GM18505 (cell line): Measurements from ENCODE around the gene S100A10.
A peak's percentile ranks its signal among the peaks of the same experiment; 100 is the strongest.

ENCODE experiments used
- ATAC-seq: cut with Tn5 transposase; IDR thresholded peaks from one replicate; pipeline ENCODE4 v1.9.1; 2021; ENCODE audit not compliant: unreplicated experiment
- POLR2A ChIP-seq: IDR thresholded peaks from 4 replicates; pipeline ENCODE4 v1.6.1; 2011; ENCODE audit warnings: borderline replicate concordance; ENCODE audit not compliant: insufficient read depth, insufficient read length; ENCODE audit errors: extremely low read depth

Gene S100A10, protein sequence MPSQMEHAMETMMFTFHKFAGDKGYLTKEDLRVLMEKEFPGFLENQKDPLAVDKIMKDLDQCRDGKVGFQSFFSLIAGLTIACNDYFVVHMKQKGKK

DNA sequence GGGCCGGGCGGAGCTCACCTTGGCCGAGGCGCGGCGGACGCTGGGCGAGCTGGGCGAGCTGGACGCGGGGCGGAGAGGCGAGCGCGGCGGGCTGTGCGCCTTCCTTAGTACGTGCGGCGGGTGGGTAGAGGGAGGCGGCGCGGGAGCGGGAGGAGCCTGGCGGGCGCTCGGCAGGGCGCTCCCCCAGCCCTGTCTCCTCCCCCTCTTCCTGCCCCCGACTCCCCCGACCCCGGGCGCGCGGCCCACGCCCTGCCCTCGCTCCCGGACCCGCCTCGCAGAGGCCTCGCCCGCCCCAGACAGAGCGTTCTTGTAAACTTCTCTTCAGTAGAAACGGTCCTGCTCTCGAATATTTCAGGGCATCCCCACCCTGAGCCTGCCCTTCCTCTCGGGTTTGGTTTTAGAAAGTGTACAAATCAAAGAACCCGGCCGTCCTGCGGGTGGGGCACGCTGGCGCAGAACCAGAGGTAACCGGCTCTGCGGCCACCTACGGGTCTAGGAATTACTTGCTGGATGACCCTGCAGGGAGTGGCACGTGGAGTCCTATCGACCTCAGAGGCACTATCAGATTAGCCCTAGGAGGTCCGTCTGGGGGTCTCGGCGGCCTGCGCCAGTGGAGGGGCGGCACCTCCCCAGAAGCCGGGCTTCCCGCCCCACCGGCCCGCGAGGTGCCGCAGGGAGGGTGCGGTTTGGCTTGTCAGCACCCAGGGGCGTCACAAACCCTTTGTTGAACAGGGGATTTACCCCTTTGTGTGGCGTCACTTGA, at the start of gene S100A10:
Gene S100A10, minus strand, starts transcription at position 126 of the 763 bp plus-strand sequence. CDS start 7,629 bp downstream, outside the sequence.
- no peak for TF ChIP-seq POLR2A
- ATAC-seq: no peak

DNA sequence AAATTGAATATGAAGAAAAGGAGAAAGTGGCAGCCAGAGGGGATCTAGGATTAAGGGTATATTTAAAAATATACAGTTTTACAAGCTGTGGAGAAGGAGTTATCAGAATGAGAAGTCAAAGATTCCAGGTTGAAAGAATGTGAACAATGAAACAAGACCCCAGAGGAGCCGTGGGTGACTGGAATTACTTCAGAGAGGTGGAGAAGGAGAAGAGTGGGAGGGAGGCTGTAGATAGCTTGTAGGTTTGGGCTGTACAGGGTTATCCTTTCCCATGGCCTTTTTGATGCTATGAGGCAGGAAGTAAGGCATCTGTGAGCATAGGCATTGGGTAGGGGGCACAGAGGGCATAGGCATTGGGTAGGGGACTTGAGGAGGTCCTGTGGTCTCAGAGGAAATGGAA, 48.4 kb upstream of the S100A10 start:
- ATAC-seq: no peak
- TF ChIP-seq POLR2A: no peak

DNA sequence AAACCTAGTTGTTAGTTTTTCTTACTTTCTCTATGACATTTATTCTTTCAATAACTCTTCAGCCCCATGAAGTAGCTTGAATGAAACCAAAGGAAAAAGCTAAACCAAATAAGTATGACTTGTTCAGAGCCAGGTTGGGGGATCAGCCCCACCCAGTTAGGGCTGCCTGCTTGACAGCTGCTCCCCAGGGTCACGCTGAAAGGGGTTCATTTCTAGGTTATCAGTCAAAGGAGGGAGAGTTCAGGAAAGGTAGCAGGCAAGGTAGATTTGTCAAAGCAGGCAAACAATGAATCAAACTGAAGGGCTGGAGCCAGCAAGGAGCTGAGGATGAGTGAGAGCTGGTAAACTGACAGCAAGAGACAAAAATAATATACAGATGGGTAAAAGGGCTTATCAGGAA, 46.2 kb upstream of the S100A10 start:
- no peak for TF ChIP-seq POLR2A
- ATAC-seq: no peak

DNA sequence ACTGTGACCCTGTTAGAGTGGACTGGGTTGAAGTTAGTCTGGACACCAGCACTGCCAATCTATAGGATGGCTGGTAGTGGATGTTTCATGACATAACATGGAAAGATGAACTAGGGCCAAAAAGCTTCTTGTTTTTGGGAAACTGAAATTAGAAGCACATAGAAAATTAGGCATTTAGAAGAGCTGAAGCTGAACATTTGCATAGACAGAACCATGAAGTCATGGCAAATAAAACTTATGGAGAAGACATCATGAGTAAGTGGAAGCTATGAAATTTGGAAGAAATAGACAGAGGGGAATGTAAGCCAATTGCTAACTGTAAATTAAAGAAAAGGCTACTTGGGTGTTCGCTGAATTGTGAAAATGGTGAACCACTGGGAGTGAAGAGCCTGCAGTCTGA, 45.8 kb upstream of the S100A10 start:
- no peak for ATAC-seq

DNA sequence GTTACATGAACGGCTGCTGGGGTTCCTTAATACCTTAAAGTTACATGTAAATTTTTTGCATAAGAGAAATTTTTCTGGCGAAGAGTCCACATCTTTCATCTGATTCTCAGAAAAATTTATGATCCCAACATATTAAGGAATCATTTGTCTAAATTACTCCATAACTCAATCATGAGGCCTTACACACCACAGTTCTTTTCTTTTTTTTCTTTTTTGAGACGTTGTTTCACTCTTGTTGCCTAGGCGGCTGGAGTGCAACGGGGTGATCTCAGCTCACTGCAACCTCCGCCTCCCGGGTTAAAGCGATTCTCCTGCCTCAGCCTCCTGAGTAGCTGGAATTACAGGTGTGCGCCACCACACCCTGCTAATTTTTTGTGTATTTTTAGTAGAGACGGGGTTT, 45.2 kb upstream of the S100A10 start:
- TF ChIP-seq POLR2A: no peak

More for the DNA sequence above, 45.8 kb upstream of the S100A10 start:
- no peak for TF ChIP-seq POLR2A

DNA sequence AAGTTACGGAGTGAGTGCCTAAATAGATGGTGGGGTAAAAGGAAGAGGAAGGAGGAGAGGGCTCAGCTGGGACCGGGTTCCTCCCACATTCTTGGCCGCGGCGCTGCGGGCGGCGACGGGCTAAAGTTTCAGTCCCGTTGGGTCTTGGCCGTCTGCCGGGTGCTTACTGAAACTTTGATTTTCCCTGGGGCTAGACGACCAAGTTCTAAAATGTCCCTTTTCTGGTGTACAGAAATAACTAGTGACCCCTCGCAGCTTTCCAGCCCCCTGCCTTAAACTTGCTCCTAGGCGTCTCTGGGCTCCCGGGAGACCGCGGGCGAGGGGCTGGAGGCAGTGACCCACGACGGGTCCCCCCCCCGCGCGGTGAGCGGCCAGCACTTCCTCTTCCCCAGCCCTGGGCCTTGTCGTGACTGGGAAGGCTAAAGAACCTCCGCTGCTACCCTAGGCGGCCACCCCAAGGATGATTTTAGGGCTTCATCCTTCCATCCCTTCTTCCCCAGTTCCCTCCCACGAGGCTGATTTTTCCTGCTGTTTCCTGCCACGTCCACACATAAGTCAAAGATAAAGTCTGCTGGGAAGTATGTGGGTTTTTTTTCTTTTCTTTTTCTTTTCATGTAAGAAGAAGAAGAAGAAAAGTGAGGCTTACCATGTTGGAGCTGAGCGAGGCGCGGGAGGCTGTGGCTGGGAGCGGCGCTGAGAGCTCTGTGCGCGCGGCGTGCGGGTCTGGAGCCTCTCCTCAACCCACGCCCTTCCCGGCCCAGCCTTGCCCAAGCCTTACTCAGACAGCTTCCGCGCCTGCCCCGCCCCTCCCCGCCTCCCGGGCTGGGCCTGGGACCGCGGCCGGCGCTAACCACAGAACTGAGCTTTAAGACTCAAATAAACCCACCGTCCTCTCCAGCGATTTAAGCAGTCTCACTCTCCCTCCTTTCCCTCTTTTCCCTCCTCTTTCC, 42.9 kb upstream of the S100A10 start, which contains the start of gene S100A11:
Gene S100A11, minus strand, starts transcription at position 738 of the 950 bp plus-strand sequence. Its CDS starts 89 bp downstream, at position 649.
- ATAC-seq: no peak
- peak; percentile 76 for TF ChIP-seq POLR2A

More for the DNA sequence above, 45.2 kb upstream of the S100A10 start:
- ATAC-seq: no peak

DNA sequence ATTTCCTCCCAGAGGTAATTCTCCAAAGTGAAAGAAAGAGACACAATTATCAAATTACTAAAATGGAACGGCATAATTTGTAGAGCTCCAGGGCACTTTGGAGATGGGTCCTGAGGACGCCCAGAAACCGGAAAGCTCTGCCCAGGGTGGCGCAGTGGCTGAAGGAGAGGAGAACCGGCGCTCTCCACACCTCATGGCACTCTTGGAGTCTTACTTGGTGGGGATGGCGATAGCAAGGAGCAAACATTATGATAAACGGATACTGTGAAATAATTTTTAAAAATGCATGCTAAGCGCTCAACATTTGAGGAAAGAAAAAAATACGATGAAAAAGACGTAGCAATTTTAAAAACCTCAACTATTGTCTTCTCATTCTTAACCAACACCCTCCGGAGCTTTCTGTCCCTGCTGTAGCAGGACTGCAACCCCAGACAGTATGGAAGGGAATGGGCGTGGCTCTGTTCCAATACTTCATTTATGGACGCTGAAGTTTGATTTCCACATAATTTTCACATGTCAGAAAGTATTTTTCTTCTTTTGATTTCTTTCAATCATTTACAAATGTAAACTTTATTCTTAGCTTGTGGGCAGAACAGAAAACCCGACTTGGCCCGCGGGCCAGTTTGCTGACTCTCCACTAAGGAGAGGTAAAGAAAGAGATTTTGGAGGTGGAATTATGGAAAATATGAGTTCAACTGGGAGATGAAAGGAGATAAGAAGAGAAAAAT, 42.0 kb upstream of the S100A10 start:
- no peak for TF ChIP-seq POLR2A
- ATAC-seq: no peak

DNA sequence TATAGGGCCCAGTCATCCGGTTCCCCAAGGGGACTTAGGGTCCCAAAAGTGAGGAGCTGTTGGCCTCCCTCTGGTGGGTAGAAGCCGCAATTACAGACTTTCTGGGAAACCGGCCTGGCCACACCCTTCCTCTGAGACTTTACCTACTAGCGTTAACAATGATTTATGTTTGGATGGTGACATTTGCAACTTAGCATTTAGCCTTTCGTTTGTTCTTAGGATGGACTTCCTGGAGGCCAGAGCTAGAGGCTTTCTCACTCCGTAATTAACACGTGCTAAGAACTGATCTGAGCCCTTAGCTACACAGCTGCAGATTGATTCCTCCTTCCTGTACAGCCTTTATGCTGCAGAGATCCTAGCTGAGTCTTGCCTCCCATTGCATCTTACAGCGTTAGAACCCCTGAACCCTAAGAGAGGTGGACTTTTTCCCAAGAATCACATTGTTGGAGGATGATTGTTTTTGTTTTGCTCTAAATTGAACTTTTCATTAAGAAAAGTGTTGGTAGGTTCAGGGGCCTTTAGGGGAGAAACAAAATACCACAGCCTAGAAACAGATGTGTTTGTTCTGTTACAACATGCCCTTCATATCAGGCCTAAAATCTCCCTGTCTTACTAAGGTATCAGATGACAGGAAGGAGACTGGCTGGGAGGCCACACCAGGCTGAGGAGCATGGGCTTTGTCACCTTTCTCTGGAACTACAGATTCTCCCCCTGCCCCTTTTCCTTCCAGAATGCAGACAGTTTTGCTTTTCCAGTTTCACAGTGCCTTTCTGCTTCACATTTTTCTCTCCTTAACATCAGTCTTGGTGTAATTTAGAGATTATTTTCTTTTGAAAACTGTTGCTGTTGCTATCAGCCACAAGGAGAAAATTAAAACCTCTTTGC, 41.2 kb upstream of the S100A10 start:
- no peak for ATAC-seq
- peak; percentile 53 for TF ChIP-seq POLR2A

DNA sequence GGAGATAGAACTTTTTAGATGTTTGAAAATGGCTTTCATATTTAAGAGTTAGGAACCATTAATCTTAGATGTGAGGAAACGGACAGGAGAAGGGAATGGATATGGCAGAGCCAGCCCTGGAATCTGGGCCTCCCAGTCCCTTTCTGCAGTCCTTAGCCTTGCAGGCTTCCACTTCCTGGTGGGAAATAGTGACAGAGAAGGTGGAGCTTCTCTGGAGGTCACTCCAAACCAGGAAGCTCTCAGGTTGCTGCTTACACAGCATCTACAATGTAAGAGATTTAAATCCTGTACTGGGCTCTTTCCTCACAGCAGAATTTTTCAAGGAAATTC, 40.6 kb upstream of the S100A10 start:
- no peak for TF ChIP-seq POLR2A
- no peak for ATAC-seq

DNA sequence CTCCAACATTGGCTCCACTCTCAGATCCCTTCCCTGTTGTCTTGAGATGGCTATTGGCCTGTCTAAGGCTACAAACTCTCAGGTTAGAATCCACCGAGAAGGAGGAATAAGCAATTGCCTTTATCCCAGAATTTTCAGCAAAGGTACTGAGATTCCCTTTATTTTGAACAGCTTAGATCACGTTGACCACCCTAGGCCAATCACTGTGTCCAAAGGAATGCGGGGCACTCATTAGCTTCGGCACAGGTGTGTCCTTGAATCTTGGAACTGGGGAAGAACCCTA, 36.2 kb upstream of the S100A10 start:
- no peak for TF ChIP-seq POLR2A
- ATAC-seq: no peak

DNA sequence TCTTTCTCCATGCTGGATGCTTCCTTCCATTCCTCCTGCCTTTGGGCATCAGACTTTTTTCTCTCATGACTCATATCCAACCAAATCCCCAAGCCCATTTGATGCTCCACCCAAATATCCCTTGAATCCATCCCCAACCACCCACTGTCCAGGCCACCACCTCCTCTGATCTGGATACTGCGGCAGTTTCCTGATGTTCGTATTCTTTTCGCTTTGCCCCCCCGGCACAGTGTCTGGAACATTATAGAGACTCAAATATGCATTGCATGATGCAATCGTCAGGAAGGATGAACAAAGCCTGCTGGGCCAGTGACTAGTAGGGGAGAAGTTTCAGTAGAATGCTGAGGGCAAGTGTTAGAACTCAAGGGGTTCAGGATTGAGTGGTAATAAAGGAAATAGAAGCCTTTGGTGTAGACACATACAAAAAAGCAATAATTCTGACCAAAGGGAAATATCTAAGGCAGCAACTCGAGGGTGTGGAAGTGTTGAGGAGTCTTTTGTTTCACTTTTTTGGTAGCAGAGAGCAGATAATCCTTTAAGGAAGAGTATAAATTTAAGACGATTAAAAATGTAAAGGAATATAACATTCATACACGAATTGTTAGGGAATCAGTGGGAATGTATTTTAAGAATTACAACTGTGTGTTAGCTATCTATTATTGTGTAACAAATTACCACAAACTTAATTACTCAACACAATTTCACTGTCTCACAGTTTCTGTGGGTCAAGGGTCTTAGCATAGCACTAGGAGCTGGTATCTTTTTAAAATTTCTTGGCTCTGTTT, 35.7 kb upstream of the S100A10 start:
- TF ChIP-seq POLR2A: no peak
- no peak for ATAC-seq
